CD8-positive, alpha-beta memory T cell (primary cell): ENCODE data around the gene LSM7. TPM values are rescaled to one million over a fixed set of nuclear protein-coding genes. Genes with fewer than 3 reads are reported as not detected.
A peak's percentile ranks its signal among the peaks of the same experiment; 100 is the strongest.

Experiments
- CTCF ChIA-PET: fragments of 350-600 bp; sonication (Branson Sonifier 250); formaldehyde crosslinking; loops from one replicate; lab custom pipeline; 2021; ENCODE audit warnings: antibody characterized with exemption; lab: Charles Lee
- POLR2A ChIA-PET: fragments of 350-600 bp; sonication (Branson Sonifier 250); formaldehyde crosslinking; loops from one replicate; lab custom pipeline; 2021; ENCODE audit warnings: antibody characterized with exemption; lab: Charles Lee
- DNase-seq, 5 donors: peaks; one replicate each; pipeline versions ENCODE4 v3.0.0 to v3.0.0-alpha.2; 2020 to 2022; ENCODE audit warnings: mixed read lengths in 1 of 5
- H3K27ac ChIP-seq: one replicate; pipeline ENCODE4 v1.7.0; 2013; ENCODE audit warnings: low read depth, mild to moderate bottlenecking, low read length, moderate library complexity
- H3K27me3 ChIP-seq: 2 replicates; pipeline ENCODE4 v1.7.0; 2013; ENCODE audit warnings: low read length, mild to moderate bottlenecking; ENCODE audit not compliant: insufficient read depth, poor library complexity, severe bottlenecking
- H3K36me3 ChIP-seq: 2 replicates; pipeline ENCODE4 v1.7.0; 2013; ENCODE audit warnings: mild to moderate bottlenecking, low read length, moderate library complexity; ENCODE audit not compliant: insufficient read depth
- H3K4me1 ChIP-seq: 2 replicates; pipeline ENCODE4 v1.7.0; 2013; ENCODE audit warnings: mild to moderate bottlenecking, low read length, moderate library complexity; ENCODE audit not compliant: insufficient read depth
- H3K4me3 ChIP-seq: 2 replicates; pipeline ENCODE4 v1.7.0; 2013; ENCODE audit warnings: mild to moderate bottlenecking, low read length
- H3K9me3 ChIP-seq: 2 replicates; pipeline ENCODE4 v1.7.0; 2013; ENCODE audit warnings: mild to moderate bottlenecking, low read length
- H3K27ac Mint-ChIP-seq, 8 donors: one replicate each; pipeline ENCODE4 v1.8.0; 2020 to 2021; ENCODE audit warnings: mixed read lengths in 8 of 8, mild to moderate bottlenecking in 6 of 8, inconsistent platforms in 3 of 8, moderate library complexity in 3 of 8
- H3K27me3 Mint-ChIP-seq, 2 donors: one replicate each; pipeline ENCODE4 v1.8.0; 2020 to 2021; ENCODE audit warnings: mixed read lengths in 2 of 2, mild to moderate bottlenecking in 1 of 2, moderate library complexity in 1 of 2
- H3K36me3 Mint-ChIP-seq, 3 donors: one replicate each; pipeline ENCODE4 v1.8.0; 2020 to 2021; ENCODE audit warnings: mixed read lengths in 3 of 3, inconsistent platforms in 1 of 3, mild to moderate bottlenecking in 1 of 3
- H3K4me1 Mint-ChIP-seq, 3 donors: one replicate each; pipeline ENCODE4 v1.8.0; 2020 to 2021; ENCODE audit warnings: mixed read lengths in 3 of 3, inconsistent platforms in 1 of 3, mild to moderate bottlenecking in 1 of 3
- H3K4me3 Mint-ChIP-seq, 7 donors: one replicate each; pipeline ENCODE4 v1.8.0; 2020 to 2021; ENCODE audit warnings: mixed read lengths in 7 of 7, mild to moderate bottlenecking in 6 of 7, moderate library complexity in 4 of 7, inconsistent platforms in 2 of 7
- H3K9me3 Mint-ChIP-seq, 5 donors: one replicate each; pipeline ENCODE4 v1.8.0; 2020 to 2022; ENCODE audit warnings: mixed read lengths in 5 of 5, mild to moderate bottlenecking in 3 of 5, moderate library complexity in 2 of 5, inconsistent platforms in 1 of 5
- polyA plus RNA-seq: library from polyadenylated mRNA; unstranded; fragments of 300-500 nt; fragmentation: Illumina TruSeq; gene quantifications from one replicate; pipeline ENCODE4 v1.2.3, GENCODE V29; 2021
- total RNA-seq, 2 experiments: library from RNA; stranded (reverse); gene quantifications; one replicate each; pipeline ENCODE4 v1.2.3, GENCODE V29; 2021

The LSM7 gene
- total and polyA plus RNA-seq, 3 experiments from 2014 or later = 162 to 168 (median 163) TPM

DNA sequence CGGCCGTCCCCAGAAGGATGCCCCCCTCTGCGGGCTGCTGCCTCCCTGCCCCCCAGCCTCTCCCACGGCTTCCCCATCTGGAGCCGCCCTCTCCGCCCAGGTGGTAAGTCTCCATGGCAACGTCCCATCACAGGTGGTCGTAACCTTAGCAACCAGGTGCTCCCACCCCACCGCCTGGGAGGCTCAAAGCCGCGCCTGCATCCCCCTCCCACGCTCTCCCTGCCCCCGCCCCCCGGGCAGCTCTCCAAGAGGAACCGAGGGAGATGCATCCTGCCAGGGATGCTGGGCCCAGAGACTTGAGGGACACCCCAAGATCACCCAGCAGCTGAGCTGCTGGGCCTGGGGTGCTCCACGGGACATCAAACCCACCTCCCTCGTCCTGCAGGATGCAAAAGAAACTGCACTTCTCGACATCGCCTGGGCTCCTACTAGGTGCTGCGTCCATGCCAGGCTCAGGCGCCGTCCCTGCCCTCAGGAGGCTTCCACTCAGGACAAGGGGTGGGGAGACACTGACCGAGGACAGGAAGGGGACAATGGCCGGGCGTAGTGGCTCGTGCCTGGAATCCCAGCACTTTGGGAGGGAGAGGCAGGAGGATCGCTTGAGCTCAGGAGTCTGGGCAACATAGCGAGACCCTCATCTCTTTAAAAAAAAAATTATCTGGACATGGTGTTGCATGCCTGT is 15.4 kb downstream of the LSM7 start:
- H3K4me1 Mint-ChIP-seq = peaks cover 2 to 3% (median 3%) of the 10 kb centered on the region in 3 donors
- peaks cover 11% of the 10 kb centered on the region for H3K27me3 ChIP-seq
- no peak overlapping the region for H3K4me3 Mint-ChIP-seq
- DNase-seq = no peak
- peaks cover 4 to 18% (median 10%) of the 10 kb centered on the region in 5 donors for H3K9me3 Mint-ChIP-seq
- CTCF ChIA-PET = interaction anchor here (0.8 to 1.0 kb wide), 2 partner anchors 25 to 39 kb away, joined by 3 read pairs; no protein-coding TSS in a partner anchor
- POLR2A ChIA-PET = no interaction called here
- H3K4me1 ChIP-seq = peaks cover 4% of the 10 kb centered on the region
- H3K4me3 ChIP-seq = no peak overlapping the region
- H3K27ac ChIP-seq = no peak overlapping the region
- no peaks in the 10 kb centered on the region for H3K36me3 ChIP-seq
- H3K36me3 Mint-ChIP-seq = peaks cover 0 to 13% (median 0%) of the 10 kb centered on the region in 3 donors
- peak overlapping the region in 1 of 8 donors; percentile 50 for H3K27ac Mint-ChIP-seq
- no peaks in the 10 kb centered on the region for H3K9me3 ChIP-seq
- peaks cover 37 to 39% of the 10 kb centered on the region in 2 donors for H3K27me3 Mint-ChIP-seq

- H3K36me3 Mint-ChIP-seq = peaks cover 0 to 13% (median 0%) of the 10 kb centered on the region in 3 donors
- DNase-seq = no peak
- Histone ChIP-seq H3K9me3 (no peaks in the 10 kb centered on the region), H3K4me1 (peaks cover 4% of the 10 kb centered on the region), H3K36me3 (no peaks in the 10 kb centered on the region), H3K4me3 (no peak overlapping the region), H3K27ac (no peak overlapping the region), H3K27me3 (peaks cover 20% of the 10 kb centered on the region)
- H3K27ac Mint-ChIP-seq = no peak overlapping the region
- CTCF ChIA-PET = interaction anchor here (1.6 kb wide), 1 partner anchor 36 kb away, joined by 5 read pairs; no protein-coding TSS in a partner anchor
- peaks cover 44 to 48% of the 10 kb centered on the region in 2 donors for H3K27me3 Mint-ChIP-seq
- H3K4me1 Mint-ChIP-seq = peaks cover 2 to 3% (median 3%) of the 10 kb centered on the region in 3 donors
- POLR2A ChIA-PET = no interaction called here
- no peak overlapping the region for H3K4me3 Mint-ChIP-seq
- H3K9me3 Mint-ChIP-seq = peaks cover 4 to 18% (median 10%) of the 10 kb centered on the region in 5 donors
Measured at GRCh38 chr19:2311093-2311492, 17.3 kb downstream of the LSM7 start.

GRCh38 chr19:2309734-2310362 is 18.5 kb downstream of the LSM7 start:
- Histone ChIP-seq H3K27me3 (peaks cover 23% of the 10 kb centered on the region), H3K36me3 (no peaks in the 10 kb centered on the region), H3K4me1 (peaks cover 4% of the 10 kb centered on the region), H3K9me3 (no peaks in the 10 kb centered on the region), H3K4me3 (no peak overlapping the region), H3K27ac (no peak overlapping the region)
- DNase-seq = no peak
- Mint-ChIP-seq H3K9me3 (peaks cover under 1 to 9% (median 4%) of the 10 kb centered on the region in 5 donors), H3K4me1 (peaks cover 2 to 3% (median 3%) of the 10 kb centered on the region in 3 donors), H3K4me3 (peak overlapping the region in 1 of 7 donors; percentile 18), H3K27ac (no peak overlapping the region), H3K36me3 (peaks cover 0 to 8% (median 0%) of the 10 kb centered on the region in 3 donors), H3K27me3 (peaks cover 46 to 51% of the 10 kb centered on the region in 2 donors)
- ChIA-PET POLR2A (interaction anchor here (0.7 kb wide), 1 partner anchor 11 kb away, joined by 7 read pairs; no protein-coding TSS in a partner anchor), CTCF (interaction anchor here (0.7 to 1.6 kb wide), 2 partner anchors 35 to 429 kb away, joined by 3 to 5 read pairs; no protein-coding TSS in a partner anchor)

GRCh38 chr19:2308114-2308556 is 20.3 kb downstream of the LSM7 start, which contains the start of gene LINGO3:
LINGO3 (minus strand) TSS chr19:2308154; CDS start chr19:2291776, 16,378 bp downstream.
- Mint-ChIP-seq H3K4me1 (peaks cover 2 to 13% (median 3%) of the 10 kb centered on the region in 3 donors), H3K36me3 (no peaks in the 10 kb centered on the region), H3K4me3 (peak within 1 kb of the TSS in 6 of 7 donors; percentile 48 to 77 (median 56)), H3K27me3 (peaks cover 39 to 56% of the 10 kb centered on the region in 2 donors), H3K27ac (peak within 1 kb of the TSS in 1 of 8 donors; percentile 30), H3K9me3 (peaks cover 0 to 5% (median 0%) of the 10 kb centered on the region in 5 donors)
- H3K4me1 ChIP-seq = peaks cover 7% of the 10 kb centered on the region
- no peaks in the 10 kb centered on the region for H3K36me3 ChIP-seq
- DNase-seq = no peak
- no peak within 1 kb of the TSS for H3K4me3 ChIP-seq
- H3K27me3 ChIP-seq = peaks cover 31% of the 10 kb centered on the region
- H3K27ac ChIP-seq = no peak within 1 kb of the TSS
- CTCF ChIA-PET = no interaction called here
- H3K9me3 ChIP-seq = no peaks in the 10 kb centered on the region
- POLR2A ChIA-PET = interaction anchor here (1.0 kb wide), 1 partner anchor 142 kb away, joined by 4 read pairs; no protein-coding TSS in a partner anchor

- peak overlapping the region in 1 of 7 donors; percentile 59 for H3K4me3 Mint-ChIP-seq
- no peaks in the 10 kb centered on the region for H3K9me3 ChIP-seq
- H3K27ac ChIP-seq = no peak overlapping the region
- no peaks in the 10 kb centered on the region for H3K36me3 Mint-ChIP-seq
- H3K27me3 Mint-ChIP-seq = peaks cover 41 to 55% of the 10 kb centered on the region in 2 donors
- H3K36me3 ChIP-seq = no peaks in the 10 kb centered on the region
- no peak for DNase-seq
- peaks cover 0 to 5% (median 0%) of the 10 kb centered on the region in 5 donors for H3K9me3 Mint-ChIP-seq
- ChIA-PET CTCF (interaction anchor here (1.3 kb wide), 1 partner anchor 34 kb away, joined by 3 read pairs; no protein-coding TSS in a partner anchor), POLR2A (no interaction called here)
- H3K4me1 Mint-ChIP-seq = peaks cover 7 to 18% (median 8%) of the 10 kb centered on the region in 3 donors
- H3K27me3 ChIP-seq = peaks cover 32% of the 10 kb centered on the region
- H3K4me1 ChIP-seq = peaks cover 13% of the 10 kb centered on the region
- H3K4me3 ChIP-seq = no peak overlapping the region
- H3K27ac Mint-ChIP-seq = no peak overlapping the region
Measured at GRCh38 chr19:2307518-2308012, 20.8 kb downstream of the LSM7 start.

- no peaks in the 10 kb centered on the region for H3K9me3 ChIP-seq
- peaks cover 13% of the 10 kb centered on the region for H3K4me1 ChIP-seq
- Mint-ChIP-seq H3K27me3 (peaks cover 41 to 54% of the 10 kb centered on the region in 2 donors), H3K36me3 (no peaks in the 10 kb centered on the region), H3K4me3 (no peak overlapping the region), H3K4me1 (peaks cover 7 to 18% (median 8%) of the 10 kb centered on the region in 3 donors), H3K9me3 (peaks cover 0 to 5% (median 0%) of the 10 kb centered on the region in 5 donors), H3K27ac (no peak overlapping the region)
- H3K36me3 ChIP-seq = no peaks in the 10 kb centered on the region
- DNase-seq = no peak
- ChIA-PET CTCF (interaction anchor here (1.3 kb wide), 1 partner anchor 33 kb away, joined by 3 read pairs; no protein-coding TSS in a partner anchor), POLR2A (no interaction called here)
- H3K27me3 ChIP-seq = peaks cover 32% of the 10 kb centered on the region
- H3K4me3 ChIP-seq = no peak overlapping the region
- no peak overlapping the region for H3K27ac ChIP-seq
Measured at GRCh38 chr19:2306971-2307370, 21.4 kb downstream of the LSM7 start.

- H3K9me3 ChIP-seq = no peaks in the 10 kb centered on the region
- no peak for DNase-seq
- Mint-ChIP-seq H3K4me1 (peaks cover 7 to 19% (median 8%) of the 10 kb centered on the region in 3 donors), H3K9me3 (peaks cover 0 to 5% (median 0%) of the 10 kb centered on the region in 5 donors), H3K27me3 (peaks cover 41 to 54% of the 10 kb centered on the region in 2 donors), H3K27ac (no peak overlapping the region), H3K4me3 (peak overlapping the region in 1 of 7 donors; percentile 81), H3K36me3 (no peaks in the 10 kb centered on the region)
- H3K27ac ChIP-seq = no peak overlapping the region
- ChIA-PET POLR2A (interaction anchor here (0.6 kb wide), 1 partner anchor 269 kb away, joined by 3 read pairs; no protein-coding TSS in a partner anchor), CTCF (interaction anchor here (1.3 to 1.5 kb wide), 2 partner anchors 8 to 33 kb away, joined by 3 read pairs; no protein-coding TSS in a partner anchor)
- no peak overlapping the region for H3K4me3 ChIP-seq
- peaks cover 13% of the 10 kb centered on the region for H3K4me1 ChIP-seq
- H3K27me3 ChIP-seq = peaks cover 32% of the 10 kb centered on the region
- H3K36me3 ChIP-seq = no peaks in the 10 kb centered on the region
Measured at GRCh38 chr19:2306281-2306806, 22.0 kb downstream of the LSM7 start.
